ENCODE data around the gene AKR1A1. TPM values are rescaled to one million over a fixed set of nuclear protein-coding genes. Genes with fewer than 3 reads are reported as not detected.

The AKR1A1 gene
- total and polyA plus RNA-seq, 5 experiments from 2014 or later, result 74.8 to 96.3 (median 82.8) TPM

DNA sequence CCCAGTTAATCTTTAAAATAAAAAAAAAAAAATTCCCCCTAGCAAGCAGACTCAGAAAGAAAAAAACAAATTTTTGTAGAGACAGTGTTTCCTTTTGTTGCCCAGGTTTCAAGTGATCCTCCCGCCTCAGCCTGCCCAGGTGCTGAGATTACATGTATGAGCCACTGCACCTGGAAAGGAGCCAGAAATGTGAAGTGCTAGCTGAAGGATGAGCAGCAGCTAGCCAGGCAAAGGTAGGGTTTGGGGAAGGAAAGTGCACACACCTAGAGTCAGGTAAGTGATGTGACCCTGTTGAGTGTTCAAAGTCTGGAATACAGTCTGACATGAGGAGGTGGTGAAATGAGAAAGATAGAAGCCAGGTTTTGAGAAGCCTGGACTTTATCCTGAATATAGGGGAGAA lies 1.7 kb downstream of the AKR1A1 start:
- DNase-seq (no peak), ATAC-seq (no peak)
- POLR2A ChIA-PET, result no interaction called here
- Mint-ChIP-seq H3K27me3 (no peaks in the 10 kb centered on the region), H3K9me3 (peaks cover 0 to 2% (median 0%) of the 10 kb centered on the region in 9 donors), H3K36me3 (peaks cover 0 to 16% (median 0%) of the 10 kb centered on the region in 3 donors), H3K4me1 (peaks cover 8 to 29% (median 23%) of the 10 kb centered on the region in 4 donors), H3K27ac (peak overlapping the region in 4 of 10 donors; percentile 19 to 89 (median 47)), H3K4me3 (peak overlapping the region in 8 of 10 donors; percentile 5 to 96 (median 35))

DNA sequence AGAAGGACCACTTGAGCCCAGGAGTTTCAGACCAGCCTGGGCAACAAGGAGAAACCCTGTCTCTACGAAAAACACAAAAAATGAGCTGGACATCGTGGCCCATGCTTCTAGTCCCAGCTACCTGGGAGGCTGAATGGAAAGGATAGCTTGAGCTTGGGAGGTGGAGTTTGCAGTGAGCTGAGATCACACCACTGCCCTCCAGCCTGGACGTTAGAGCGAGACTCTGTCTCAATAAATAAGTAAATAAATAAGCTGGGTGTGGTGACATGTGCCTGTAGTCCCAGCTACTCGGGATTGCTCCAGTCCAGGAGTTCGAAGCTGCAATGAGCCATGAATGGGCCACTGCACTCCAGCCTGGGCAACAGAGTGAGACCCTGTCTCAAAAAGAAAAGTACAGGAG lies 3.6 kb downstream of the AKR1A1 start:
- POLR2A ChIA-PET, result no interaction called here
- no peak for ATAC-seq
- H3K36me3 Mint-ChIP-seq, result peaks cover 0 to 24% (median 3%) of the 10 kb centered on the region in 3 donors
- DNase-seq, result no peak
- no peak overlapping the region for H3K27ac Mint-ChIP-seq
- peaks cover 8 to 29% (median 25%) of the 10 kb centered on the region in 4 donors for H3K4me1 Mint-ChIP-seq
- no peaks in the 10 kb centered on the region for H3K27me3 Mint-ChIP-seq
- peaks cover 0 to 2% (median 0%) of the 10 kb centered on the region in 9 donors for H3K9me3 Mint-ChIP-seq
- H3K4me3 Mint-ChIP-seq, result no peak overlapping the region

DNA sequence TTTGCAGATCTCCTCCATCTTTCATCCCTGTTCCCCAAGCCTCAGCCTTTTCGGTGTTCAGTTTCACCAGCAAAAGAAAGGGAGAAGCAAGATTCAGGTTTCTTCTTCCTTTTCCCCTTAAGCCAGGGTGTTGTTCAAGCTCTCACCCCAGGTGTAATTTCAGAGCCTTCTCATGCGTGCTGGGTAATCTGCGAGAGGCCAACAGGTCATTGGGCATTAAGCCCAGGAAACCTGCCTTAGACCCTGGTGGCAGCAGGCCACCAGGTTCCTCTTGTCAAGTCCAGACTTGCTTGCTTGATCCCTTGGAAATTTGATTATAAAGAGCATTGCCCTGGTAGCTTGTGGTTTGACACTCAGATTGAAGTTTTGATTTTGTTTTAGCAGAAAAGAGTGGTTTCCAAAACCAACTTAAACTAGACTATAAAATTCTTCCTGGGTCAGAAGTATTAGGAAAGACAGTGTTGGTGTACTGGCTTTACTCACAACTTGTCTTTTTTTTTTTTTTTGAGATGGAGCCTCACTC lies 6.9 kb downstream of the AKR1A1 start:
- Mint-ChIP-seq H3K9me3 (no peaks in the 10 kb centered on the region), H3K27me3 (no peaks in the 10 kb centered on the region), H3K27ac (peak overlapping the region in 1 of 10 donors; percentile 41), H3K4me3 (no peak overlapping the region), H3K4me1 (peaks cover 2 to 14% (median 5%) of the 10 kb centered on the region in 4 donors), H3K36me3 (peaks cover 0 to 46% (median 4%) of the 10 kb centered on the region in 3 donors)
- no peak for ATAC-seq
- POLR2A ChIA-PET, result interaction anchor here (0.7 kb wide), 1 partner anchor 58 kb away, joined by 5 read pairs; no protein-coding TSS in a partner anchor
- no peak for DNase-seq

DNA sequence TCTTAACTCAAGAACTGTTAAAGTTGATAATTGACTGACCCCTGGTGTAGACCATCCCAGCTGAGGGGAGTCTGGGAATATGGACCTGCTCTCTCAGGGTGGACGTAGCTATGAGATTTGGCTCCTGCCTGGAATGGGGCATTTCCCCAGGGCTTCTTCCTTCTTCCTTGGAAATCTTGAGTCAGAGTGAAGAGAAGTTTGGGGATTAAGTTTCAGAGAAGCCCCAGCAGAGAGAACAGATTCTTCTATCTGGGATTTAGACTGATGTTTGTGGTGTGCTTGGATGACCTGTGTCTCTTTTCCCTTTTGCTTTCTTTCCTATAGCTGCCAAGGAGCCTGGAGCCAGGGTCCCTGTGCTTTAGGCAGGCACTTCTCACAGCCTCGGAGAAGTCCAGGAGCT lies 13.2 kb downstream of the AKR1A1 start:
- Mint-ChIP-seq H3K27me3 (no peaks in the 10 kb centered on the region), H3K4me1 (peaks cover 0 to 4% (median under 1%) of the 10 kb centered on the region in 4 donors), H3K27ac (peak overlapping the region in 1 of 10 donors; percentile 81), H3K4me3 (no peak overlapping the region), H3K36me3 (peaks cover 0 to 67% (median 9%) of the 10 kb centered on the region in 3 donors), H3K9me3 (no peaks in the 10 kb centered on the region)
- POLR2A ChIA-PET, result interaction anchor here (1.0 kb wide), 1 partner anchor 12 kb away, joined by 3 read pairs; no protein-coding TSS in a partner anchor
- DNase-seq (no peak), ATAC-seq (no peak)

DNA sequence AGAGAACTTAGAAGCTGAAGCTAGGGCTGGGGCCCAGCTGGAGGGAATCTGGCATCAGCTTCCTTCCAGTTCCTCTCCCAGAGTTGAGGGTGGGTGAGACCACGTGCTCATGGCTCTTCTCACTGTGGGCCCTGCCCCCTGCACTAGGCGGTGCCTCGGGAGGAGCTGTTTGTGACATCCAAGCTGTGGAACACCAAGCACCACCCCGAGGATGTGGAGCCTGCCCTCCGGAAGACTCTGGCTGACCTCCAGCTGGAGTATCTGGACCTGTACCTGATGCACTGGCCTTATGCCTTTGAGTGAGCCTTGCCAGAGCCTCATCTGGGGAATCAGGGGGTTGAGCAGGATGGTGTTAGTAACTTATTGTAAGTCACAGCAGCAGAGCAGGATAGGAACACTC lies 16.1 kb downstream of the AKR1A1 start:
- no peak overlapping the region for H3K27ac Mint-ChIP-seq
- H3K36me3 Mint-ChIP-seq, result peaks cover 0 to 60% (median 7%) of the 10 kb centered on the region in 3 donors
- H3K27me3 Mint-ChIP-seq, result no peaks in the 10 kb centered on the region
- DNase-seq (no peak), ATAC-seq (no peak)
- H3K4me1 Mint-ChIP-seq, result no peaks in the 10 kb centered on the region
- no peak overlapping the region for H3K4me3 Mint-ChIP-seq
- no peaks in the 10 kb centered on the region for H3K9me3 Mint-ChIP-seq
- POLR2A ChIA-PET, result interaction anchor here (1.0 to 5.8 kb wide), 2 partner anchors 16 to 45 kb away, joined by 3 to 24 read pairs; partner anchors contain the start of genes AKR1A1 and PRDX1

DNA sequence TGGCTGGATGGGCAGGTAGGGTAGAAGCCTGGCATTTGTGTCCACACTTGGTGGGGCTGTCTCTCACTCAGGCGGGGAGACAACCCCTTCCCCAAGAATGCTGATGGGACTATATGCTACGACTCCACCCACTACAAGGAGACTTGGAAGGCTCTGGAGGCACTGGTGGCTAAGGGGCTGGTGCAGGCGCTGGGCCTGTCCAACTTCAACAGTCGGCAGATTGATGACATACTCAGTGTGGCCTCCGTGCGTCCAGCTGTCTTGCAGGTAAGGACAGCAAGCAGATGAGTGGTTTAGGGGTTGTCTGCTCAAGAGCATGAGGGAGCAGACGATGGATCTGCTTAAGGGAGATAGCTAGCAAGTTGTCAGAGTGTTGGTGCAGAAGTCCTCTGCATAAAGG lies 17.3 kb downstream of the AKR1A1 start:
- Mint-ChIP-seq H3K4me3 (no peak overlapping the region), H3K36me3 (peaks cover 0 to 51% (median 5%) of the 10 kb centered on the region in 3 donors), H3K9me3 (no peaks in the 10 kb centered on the region), H3K27me3 (no peaks in the 10 kb centered on the region), H3K27ac (peak overlapping the region in 4 of 10 donors; percentile 29 to 68 (median 56)), H3K4me1 (no peaks in the 10 kb centered on the region)
- DNase-seq (no peak), ATAC-seq (no peak)
- POLR2A ChIA-PET, result interaction anchor here (5.8 kb wide), 1 partner anchor 46 kb away, joined by 24 read pairs; the partner anchor contains the start of gene PRDX1

DNA sequence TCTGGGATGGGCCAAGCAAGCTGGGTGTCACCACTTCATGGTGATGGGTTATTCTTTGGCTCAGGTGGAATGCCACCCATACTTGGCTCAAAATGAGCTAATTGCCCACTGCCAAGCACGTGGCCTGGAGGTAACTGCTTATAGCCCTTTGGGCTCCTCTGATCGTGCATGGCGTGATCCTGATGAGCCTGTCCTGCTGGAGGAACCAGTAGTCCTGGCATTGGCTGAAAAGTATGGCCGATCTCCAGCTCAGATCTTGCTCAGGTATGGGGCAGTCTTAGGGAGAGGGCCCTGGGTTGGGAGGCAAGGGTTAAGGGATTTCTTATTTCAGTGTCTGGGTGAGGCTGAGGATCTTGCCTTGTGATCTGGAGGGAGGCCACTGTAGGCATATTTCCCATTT lies 17.8 kb downstream of the AKR1A1 start:
- DNase-seq, result no peak
- Mint-ChIP-seq H3K27ac (peak overlapping the region in 3 of 10 donors; percentile 5 to 68 (median 29)), H3K27me3 (no peaks in the 10 kb centered on the region), H3K4me1 (no peaks in the 10 kb centered on the region), H3K36me3 (peaks cover 0 to 46% (median 5%) of the 10 kb centered on the region in 3 donors), H3K4me3 (no peak overlapping the region), H3K9me3 (no peaks in the 10 kb centered on the region)
- ATAC-seq, result no peak
- POLR2A ChIA-PET, result interaction anchor here (1.4 to 5.8 kb wide), 2 partner anchors 25 to 47 kb away, joined by 3 to 24 read pairs; partner anchors contain the start of gene PRDX1

DNA sequence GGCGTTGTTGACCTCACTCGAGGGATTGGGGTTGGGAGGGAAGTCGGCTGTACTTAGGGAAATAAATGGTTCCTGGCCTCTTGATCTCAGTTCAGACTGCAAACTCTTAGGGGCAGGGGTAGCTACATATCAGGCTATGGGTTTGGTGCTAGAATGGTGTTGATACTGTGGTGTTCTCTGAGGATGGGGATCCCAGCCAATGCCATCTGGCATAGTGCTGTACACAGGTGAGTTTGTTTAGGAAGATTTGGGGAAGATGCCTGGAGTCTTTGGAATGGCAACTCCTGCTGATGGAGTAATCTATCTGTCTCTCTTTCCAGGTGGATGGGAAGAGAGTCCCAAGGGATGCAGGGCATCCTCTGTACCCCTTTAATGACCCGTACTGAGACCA lies 18.9 kb downstream of the AKR1A1 start:
- no peak for ATAC-seq

DNA sequence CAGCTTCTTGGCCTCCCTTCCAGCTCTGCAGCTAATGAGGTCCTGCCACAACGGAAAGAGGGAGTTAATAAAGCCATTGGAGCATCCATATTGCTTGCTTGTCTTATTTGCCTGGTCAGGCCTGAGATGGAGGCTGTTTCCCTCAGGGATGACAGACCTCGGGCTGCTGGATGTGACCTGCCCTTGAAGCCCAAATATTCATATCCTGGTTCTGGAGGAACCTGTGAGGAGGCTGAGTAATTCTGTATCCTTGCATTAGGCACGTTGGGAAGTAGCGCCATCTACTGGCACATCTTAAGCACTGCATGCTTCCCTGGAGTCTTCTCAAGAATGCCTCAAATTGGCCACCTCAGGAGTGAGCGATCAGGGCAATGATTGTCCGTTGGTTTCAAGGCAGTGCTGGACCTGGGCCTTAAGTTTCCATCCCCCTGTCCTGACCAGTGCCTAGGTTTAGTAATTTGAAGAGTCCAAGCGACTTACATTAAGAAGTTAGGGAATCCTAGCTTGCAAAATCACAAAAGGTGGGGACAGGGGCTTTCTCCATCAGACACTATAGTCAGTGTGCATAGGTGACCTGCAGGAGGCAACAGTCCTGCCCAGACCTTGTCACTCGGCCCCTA lies 19.4 kb downstream of the AKR1A1 start:
- Mint-ChIP-seq H3K27ac (peak overlapping the region in 5 of 10 donors; percentile 7 to 69 (median 39)), H3K27me3 (no peaks in the 10 kb centered on the region), H3K4me3 (no peak overlapping the region), H3K36me3 (peaks cover 0 to 36% (median 3%) of the 10 kb centered on the region in 3 donors), H3K4me1 (no peaks in the 10 kb centered on the region), H3K9me3 (no peaks in the 10 kb centered on the region)
- POLR2A ChIA-PET, result interaction anchor here (0.5 to 5.8 kb wide), 5 partner anchors 26 to 188 kb away, joined by 3 to 24 read pairs (median 3); partner anchors contain the start of genes CCDC163, MMACHC and PRDX1
- ATAC-seq (peak; percentile 93 to 97), DNase-seq (peak; percentile 38 to 82 (median 65))

More for the DNA sequence above, 18.9 kb downstream of the AKR1A1 start:
- DNase-seq, result no peak
- Mint-ChIP-seq H3K4me3 (no peak overlapping the region), H3K4me1 (no peaks in the 10 kb centered on the region), H3K36me3 (peaks cover 0 to 36% (median 3%) of the 10 kb centered on the region in 3 donors), H3K9me3 (no peaks in the 10 kb centered on the region), H3K27ac (peak overlapping the region in 4 of 10 donors; percentile 16 to 73 (median 46)), H3K27me3 (no peaks in the 10 kb centered on the region)
- POLR2A ChIA-PET, result interaction anchor here (0.5 to 5.8 kb wide), 5 partner anchors 26 to 188 kb away, joined by 3 to 24 read pairs (median 3); partner anchors contain the start of genes CCDC163, MMACHC and PRDX1

DNA sequence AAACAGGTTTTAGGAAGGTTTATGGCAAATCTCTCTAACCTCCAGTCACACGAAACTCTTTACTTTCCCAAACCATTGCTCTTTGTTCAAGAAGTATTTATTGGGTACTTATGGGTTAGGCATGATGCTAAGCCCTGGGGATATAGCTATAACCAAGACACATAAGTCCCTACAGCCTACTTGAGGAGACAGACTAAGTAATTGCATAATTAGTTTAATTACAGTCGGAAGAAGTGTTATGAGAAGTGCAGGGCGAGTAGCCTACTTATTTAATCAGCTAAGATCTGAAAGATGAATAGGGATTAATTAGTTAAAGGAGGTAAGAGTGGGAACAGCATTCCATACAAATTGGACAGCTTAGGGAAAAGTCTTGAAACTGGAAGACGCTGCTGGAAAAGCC lies 20.0 kb downstream of the AKR1A1 start:
- H3K27ac Mint-ChIP-seq, result peak overlapping the region in 4 of 10 donors; percentile 56 to 79 (median 63)

DNA sequence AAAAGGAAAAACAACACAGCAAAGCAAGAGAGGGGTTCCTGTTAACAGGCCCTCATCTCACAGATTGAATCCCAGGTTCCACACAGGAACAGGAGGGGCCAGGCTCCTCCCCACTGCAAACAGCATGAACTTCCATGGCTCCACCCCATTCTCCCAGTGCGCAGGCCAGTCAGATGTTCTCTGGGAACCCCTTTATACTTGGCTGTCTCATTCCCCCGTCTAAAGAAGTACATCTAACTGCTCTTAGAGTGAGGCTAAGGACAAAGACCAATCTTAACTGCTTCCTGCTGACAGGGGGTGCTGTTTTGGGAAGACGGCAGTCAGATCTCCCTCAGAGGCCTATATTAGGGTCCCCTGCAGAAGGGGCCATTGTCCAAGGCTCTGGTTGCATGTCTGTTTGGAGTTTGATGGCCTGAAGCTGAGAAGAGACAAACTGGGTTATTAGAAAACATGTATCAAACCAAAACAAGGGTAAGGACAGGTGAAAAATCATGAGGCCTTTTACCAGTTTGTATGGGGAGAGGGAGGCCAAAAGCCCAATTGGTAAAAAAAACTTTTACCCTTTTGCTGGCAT lies 22.7 kb downstream of the AKR1A1 start:
- H3K9me3 Mint-ChIP-seq, result no peaks in the 10 kb centered on the region
- no peaks in the 10 kb centered on the region for H3K4me1 Mint-ChIP-seq
- POLR2A ChIA-PET, result no interaction called here
- no peak for DNase-seq
- H3K27ac Mint-ChIP-seq, result no peak overlapping the region
- H3K4me3 Mint-ChIP-seq, result no peak overlapping the region
- peaks cover 0 to 15% (median 0%) of the 10 kb centered on the region in 3 donors for H3K36me3 Mint-ChIP-seq
- H3K27me3 Mint-ChIP-seq, result no peaks in the 10 kb centered on the region
- no peak for ATAC-seq

More for the DNA sequence above, 20.0 kb downstream of the AKR1A1 start:
- Mint-ChIP-seq H3K4me3 (no peak overlapping the region), H3K27me3 (no peaks in the 10 kb centered on the region), H3K4me1 (no peaks in the 10 kb centered on the region), H3K9me3 (no peaks in the 10 kb centered on the region), H3K36me3 (peaks cover 0 to 36% (median 3%) of the 10 kb centered on the region in 3 donors)
- POLR2A ChIA-PET, result interaction anchor here (5.8 kb wide), 1 partner anchor 49 kb away, joined by 24 read pairs; the partner anchor contains the start of gene PRDX1
- ATAC-seq (no peak), DNase-seq (no peak)

DNA sequence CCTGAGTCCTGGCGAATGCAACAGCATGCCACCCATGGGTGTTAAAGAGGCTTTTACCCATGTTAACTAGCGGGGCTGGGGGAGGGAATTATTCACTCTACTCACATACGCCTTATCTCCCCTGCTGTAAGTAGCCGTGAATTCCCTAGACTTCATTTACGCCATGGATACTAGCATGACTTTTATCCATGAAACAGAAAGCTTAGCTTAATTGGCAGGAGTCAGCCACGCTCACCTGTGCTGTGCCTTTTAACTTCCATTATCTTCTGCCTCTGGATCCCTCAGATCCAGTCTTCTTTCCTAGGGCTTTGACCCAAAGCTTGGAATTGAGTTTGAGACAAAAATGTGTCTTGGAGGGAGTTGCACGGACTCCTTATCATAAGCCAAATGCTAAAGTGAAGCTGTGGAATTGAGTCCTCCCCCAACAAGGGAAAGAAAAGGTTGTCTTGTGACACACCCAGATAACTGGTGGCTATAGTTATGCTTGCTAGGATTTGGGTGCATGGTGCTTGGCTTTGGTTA lies 23.5 kb downstream of the AKR1A1 start:
- POLR2A ChIA-PET, result no interaction called here

More for the DNA sequence above, 23.5 kb downstream of the AKR1A1 start:
- Mint-ChIP-seq H3K27ac (no peak overlapping the region), H3K27me3 (no peaks in the 10 kb centered on the region), H3K9me3 (no peaks in the 10 kb centered on the region), H3K4me3 (no peak overlapping the region), H3K36me3 (peaks cover 0 to 9% (median 0%) of the 10 kb centered on the region in 3 donors), H3K4me1 (no peaks in the 10 kb centered on the region)
- no peak for DNase-seq
- no peak for ATAC-seq

All from naive thymus-derived CD8-positive, alpha-beta T cell (primary cell).